IPS-NIHi7 (cell line): ENCODE results near the gene KCNJ14.
"Not testable (repeated sequence)": the region's sequence is repeated elsewhere in the genome, so short reads cannot be mapped to it uniquely, and the experiment has no call there.

ENCODE experiments used
- DNase-seq: peaks from one replicate; pipeline ENCODE4 v3.0.0; 2012; ENCODE audit warnings: mixed read lengths; ENCODE audit errors: extremely low spot score

Gene KCNJ14

DNA sequence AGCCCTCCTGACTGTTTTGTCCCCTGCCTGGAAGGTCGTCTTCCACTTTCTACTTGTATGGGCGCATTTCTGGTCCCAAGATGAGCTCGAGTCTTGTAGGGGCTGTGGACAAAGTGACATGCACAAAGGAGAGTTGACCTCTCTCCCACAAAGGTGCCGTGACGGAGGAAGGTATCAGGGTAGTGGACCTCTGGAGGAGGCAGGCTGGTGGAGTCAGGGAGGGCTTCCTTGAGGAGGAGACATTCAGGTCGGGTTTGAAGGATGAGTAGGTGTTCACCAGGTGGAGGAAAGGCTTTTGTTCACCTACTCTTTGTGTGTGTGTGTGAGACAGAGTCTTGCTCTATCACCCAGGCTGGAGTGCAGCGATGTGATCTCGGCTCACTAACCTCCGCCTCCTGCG lies 15.5 kb downstream of the KCNJ14 start:
- no peak for DNase-seq

DNA sequence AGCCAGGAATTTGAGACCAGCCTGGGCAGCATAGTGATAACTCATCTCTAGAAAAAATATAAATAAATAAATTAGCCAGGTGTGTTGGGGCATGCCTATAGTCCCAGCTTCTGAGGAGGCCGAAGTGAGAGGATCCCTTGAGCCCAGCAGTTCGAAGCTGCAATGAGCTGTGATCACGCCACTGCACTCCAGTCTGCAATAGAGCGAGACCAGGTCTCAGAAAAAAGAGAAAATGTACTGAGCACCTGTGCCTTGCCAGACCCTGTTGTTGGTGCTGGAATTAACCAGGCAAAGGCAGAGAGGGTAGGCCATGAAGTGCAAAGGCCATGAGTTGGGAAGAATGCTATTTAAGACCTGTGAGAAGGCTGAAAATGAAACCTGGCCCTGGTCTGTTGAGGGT lies 16.5 kb downstream of the KCNJ14 start:
- no peak for DNase-seq

DNA sequence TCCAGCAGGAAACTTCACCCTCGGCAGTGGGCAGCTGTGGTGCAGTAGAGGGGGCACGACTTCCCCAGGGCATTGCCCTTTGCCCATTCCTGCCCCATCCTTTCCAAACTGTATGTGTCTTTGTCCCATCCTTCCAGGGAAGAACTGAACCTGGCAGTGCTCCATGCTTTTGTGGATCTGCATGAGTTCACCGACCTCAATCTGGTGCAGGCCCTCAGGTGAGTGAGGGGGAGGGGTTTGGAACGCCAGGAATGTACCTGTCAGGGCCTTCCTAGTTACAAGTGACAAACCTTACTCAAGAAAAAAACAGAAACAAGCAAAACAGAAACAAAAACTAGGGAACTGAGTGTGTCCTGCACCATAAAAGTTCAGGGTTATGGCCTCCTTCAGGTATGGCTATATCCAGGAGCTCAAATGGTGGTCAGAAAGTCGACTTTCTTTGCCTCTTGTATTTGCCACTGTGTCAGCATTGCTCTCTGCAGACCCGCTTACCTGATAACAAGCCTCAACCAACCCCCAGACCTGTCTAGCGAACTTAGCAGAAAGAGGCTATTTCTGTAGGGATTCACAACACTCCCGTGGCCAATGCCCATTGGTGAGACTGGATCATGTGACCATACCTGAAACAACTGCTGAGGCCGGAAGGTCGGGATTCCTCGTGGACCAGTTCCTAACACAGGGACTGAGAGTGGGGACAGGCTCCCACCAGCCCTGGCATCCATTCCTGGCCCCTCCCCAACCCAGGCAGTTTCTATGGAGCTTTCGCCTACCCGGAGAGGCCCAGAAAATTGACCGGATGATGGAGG lies 18.0 kb downstream of the KCNJ14 start:
- DNase-seq, result no peak

DNA sequence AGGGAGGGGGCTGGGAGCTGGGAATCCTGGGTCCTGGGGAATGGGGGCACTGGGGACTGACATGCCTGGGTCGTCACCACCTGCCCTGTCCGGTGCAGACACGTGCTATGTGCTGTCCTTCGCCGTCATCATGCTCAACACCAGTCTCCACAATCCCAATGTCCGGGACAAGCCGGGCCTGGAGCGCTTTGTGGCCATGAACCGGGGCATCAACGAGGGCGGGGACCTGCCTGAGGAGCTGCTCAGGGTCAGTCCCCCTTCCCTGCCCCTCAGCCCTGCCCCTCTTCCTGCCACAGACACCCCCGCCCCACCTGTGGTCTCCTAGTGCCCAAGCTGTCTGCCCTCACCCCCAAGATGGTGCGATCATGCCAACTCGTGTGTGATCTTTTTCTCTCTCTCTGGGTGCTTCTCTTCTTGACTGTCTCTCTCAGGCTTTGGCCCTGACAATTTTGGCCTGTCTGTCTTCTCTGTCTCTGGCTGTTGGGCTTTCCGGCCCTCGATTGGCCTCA lies 18.8 kb downstream of the KCNJ14 start:
- DNase-seq, result no peak

DNA sequence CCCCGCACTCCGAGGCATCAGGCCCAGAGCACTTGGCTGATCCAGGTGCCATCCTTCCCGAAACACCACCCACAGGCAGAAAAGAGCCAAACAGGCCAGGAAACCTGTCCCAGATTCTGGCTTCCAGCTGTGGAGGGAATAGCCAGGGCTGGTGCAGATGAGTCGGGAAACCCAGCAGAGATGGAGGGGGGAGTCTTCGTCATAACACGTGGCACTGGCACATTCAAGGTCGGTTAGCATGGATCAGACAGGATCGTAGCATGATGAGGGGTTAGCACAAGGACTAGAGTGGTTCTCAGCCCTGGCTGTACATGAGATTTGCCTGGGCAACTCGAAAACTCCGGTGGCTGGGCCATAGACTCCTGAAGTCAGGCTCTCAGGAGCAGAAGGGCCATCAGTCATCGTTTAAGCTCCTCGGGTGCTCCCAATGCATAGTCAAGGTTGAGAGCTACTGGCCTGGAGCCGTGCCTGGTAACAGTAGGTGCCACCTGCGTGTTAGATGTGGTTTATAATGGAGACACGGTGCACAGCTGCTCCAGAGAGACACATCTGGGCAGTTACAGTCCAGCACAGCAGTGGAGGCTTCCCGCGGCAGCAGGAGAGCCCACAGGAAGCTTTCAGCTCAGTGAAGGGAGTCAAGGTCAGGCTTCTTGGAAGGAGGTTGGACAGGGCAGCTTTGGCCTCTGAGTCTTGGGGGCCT lies 20.1 kb downstream of the KCNJ14 start:
- DNase-seq, result no peak

DNA sequence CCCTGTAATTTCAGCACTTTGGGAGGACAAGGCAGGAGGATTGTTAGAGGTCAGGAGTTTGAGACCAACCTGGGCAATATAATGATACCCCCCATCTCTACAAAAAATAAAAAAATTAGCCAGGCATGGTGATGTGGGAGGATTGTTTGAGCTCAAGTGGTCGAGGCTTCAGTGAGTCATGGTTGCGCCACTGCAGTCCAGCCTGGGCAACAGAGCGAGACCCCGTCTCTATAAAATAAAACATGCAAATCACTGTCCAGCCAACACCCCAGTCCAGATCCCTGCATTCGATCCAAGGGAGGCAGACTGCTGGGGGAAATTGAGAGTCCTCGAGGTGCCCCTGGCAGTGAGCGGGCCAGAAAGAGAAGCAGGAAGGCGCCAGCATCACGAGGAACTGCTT lies 20.8 kb downstream of the KCNJ14 start:
- no peak for DNase-seq

DNA sequence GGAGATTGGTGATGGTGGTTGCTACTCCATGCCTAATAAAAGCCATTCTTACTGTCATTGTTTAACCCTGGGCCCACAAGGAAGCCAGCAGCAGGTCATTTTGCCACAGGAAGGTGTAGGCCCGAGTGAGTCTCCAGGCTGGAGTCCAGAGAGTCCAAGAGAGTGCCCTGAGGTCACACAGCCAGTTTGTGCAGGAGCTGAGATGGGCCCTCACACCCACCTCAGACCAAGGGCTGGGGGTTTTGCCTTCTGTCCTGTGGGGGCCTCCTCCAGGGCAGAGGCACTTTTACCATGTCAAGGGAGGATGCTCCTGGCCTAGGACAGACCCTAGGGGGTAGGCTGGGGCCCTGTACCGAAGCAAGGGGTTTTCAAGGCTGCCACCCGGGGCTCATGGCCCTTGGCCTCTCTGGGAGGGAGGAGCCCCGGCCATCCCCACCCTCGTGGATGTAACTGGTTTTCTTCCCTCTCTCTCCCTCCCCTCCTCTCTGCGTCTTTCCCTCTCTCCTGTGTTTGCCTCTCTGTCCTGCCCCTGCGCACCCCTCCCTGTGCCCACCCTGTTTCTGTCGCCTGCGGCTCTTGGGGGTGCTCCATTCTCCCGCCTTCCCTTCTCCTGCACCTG lies 21.8 kb downstream of the KCNJ14 start:
- no peak for DNase-seq

DNA sequence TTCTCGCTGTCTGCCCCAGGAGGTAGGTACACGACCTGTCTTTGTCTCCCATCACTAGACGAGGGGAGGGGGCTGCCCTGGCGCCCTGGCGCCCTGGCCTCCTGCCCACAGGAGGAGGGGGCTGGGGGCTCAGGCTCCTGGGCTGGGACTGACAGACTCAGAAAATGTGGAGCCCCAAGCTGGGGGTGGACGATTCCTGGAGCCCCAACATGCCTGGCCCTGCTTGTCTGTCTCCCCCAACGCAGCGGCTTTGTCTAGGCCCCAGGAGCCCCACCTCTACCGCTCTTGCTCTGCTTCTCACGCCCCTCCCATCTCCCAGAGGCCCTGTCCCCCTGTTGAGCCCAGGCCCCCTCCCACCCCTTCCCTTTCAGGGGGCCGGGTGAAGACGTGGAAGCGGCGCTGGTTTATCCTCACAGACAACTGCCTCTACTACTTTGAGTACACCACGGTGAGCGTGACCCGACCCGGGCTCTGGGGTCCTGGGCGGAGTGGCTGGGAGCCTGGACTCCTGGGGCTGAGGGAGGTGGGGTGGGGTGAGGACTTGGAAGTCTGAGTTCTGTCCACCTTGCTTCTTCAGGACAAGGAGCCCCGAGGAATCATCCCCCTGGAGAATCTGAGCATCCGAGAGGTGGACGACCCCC lies 22.4 kb downstream of the KCNJ14 start:
- no peak for DNase-seq

DNA sequence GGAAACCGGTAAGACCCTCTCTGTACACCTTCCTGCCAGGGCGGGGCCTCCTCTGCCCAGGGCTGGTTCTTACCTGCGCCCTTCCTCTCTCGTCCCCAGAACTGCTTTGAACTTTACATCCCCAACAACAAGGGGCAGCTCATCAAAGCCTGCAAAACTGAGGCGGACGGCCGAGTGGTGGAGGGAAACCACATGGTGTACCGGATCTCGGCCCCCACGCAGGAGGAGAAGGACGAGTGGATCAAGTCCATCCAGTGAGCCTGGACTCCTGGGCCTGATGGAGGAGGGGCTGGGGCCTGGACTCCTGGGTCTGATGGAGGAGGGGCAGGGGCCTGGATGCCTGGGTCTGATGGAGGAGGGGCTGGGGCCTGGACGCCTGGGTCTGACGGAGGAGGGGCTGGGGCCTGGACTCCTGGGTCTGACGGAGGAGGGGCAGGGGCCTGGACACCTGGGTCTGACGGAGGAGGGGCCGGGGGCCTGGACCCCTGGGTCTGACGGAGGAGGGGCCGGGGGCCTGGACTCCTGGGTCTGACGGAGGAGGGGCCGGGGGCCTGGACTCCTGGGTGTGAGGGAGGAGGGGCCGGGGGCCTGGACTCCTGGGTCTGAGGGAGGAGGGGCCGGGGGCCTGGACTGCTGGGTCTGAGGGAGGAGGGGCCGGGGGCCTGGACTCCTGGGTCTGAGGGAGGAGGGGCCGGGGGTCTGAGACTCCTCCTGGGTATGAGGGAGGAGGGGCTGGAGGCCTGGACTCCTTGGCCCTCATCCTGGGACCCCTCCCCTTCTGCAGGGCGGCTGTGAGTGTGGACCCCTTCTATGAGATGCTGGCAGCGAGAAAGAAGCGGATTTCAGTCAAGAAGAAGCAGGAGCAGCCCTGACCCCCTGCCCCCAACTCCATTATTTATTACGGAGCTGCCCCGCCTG lies 23.2 kb downstream of the KCNJ14 start:
- no peak for DNase-seq

DNA sequence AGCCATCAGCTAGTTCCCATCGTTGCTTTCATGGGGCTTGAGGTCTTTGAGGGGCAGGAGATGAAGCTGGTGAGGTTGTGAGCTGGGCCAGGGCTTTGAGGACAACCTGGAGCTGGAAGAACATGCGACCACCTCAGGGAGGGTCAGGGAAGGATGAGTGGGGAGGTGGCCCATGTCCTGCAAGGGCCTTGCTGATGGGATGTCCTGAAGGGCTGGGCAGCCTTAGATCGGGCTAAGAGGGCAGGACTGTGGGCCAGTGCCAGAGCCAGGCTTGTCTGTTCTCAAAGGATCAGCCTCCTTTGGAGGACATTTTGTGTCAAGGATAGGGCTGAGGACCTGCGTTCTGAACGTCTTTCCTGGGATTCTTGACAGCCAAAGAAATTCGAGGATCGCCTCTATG lies 24.3 kb downstream of the KCNJ14 start:
- no peak for DNase-seq

DNA sequence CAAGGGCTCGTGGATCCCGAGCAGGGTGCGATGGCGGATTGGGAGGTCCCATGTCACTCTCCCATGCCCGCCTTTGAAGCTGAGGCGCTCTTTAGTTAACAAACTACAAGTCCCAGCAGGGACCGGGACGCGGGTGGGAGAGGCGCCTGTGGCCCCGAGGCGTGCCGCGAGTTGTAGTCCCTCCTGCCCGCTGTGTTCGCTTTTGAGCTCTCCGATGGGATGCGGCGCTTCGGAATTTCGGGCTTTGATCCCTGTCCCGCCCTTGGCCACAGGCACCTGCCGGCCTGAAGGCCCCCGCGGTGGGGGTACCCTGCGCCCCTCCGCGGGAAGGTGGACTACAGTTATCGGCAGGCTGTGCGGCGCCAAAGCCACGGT lies 24.8 kb downstream of the KCNJ14 start:
- peak; percentile 63 for DNase-seq

DNA sequence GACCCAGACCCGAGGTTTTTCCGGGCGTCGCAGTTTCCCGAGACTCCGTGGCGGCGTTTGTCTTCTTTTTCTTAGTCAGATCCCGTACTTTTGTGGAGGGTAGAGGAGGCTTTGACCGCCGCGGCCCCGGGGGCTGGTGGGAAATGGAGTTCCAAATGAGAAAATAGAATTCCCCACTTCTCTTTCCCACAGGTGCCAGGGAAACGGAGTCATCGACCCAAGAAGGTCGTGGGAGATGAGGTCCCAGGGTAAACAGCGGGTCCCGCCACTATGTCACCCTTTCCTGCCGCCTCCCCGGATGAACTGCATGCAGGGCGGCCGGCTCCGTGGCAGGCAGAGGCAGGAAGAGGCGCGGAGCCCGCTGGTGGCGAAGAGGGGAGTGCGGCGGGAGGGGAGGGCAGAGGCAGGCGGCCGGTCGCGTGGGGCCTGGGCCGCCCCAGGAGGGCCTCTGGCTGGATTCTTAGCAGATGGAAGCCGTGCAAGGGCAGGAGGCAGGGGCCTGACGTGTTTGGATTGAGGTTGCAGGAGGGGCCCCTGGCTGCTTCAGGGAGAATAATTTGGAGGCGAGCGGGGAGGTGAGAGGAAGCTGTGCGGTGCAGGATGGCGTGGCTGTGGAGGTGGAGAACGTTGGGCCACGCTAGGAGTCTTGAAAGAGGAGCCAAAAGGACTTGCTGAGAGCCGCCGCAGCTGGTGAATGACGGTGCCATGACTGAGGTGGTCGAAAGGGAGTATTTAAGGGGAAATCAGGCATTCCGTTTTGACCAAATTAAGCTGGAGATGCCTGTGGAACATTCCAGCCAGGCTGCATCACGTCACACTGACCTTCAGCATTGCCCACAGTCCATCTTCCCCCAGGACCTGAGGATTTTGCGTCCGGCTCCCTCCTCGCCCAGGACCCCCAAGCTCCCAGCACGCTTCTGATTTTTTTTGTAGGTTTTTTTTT lies 25.5 kb downstream of the KCNJ14 start:
- DNase-seq, result no peak

DNA sequence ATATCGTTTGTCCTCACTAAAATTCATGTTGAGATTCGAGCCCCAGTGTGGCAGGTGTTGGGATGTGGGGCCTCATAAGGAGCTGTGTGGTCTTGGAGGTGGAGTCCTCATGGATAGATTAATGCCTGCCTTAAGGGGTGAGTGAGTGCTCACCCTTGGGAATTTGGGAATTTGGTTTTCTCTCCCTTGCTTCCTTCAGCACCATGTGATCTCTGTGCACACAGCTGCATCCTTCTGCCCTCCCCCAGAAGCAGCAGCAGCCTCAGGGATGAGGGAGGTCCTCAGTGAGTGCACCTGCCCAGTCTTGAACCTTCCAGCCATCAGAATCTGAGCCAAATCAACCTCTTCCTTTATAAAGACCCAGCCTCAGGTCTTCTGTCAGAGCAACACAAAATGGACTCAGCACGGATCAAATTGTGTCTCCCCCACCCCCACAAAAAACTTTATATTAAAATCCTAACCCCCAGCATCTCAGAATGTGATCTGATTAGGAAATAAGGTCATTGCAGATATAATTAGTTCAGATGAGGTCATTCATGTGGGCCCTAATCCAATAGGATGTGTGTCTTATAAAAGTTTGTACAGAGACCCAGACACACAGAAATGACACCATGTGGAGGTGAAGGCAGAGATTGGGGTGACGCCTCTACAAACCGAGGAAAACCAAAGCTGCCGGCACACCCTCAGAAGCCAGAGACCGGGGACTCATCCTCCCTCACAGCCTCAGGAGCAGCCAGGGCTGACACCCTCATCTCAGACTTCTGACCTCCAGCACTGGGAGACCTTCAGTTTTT lies 26.7 kb downstream of the KCNJ14 start:
- DNase-seq, result no peak

DNA sequence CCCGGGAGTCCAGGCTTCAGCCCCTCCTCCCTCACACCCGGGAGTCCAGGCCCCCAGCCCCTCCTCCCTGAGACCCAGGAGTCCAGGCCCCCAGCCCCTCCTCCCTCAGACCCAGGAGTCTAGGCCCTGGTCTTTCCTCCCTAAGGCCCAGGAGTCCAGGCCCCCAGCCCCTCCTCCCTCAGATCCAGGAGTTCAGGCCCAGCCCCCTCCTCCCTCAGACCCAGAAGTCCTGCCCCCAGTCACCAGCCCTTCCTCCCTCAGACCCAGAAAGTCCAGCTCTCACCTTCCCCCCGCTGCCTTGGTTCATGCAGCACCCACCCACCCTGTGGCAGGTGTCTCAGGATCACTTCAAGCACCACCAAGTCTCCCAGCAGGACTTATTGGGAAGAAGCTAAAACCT lies 27.9 kb downstream of the KCNJ14 start:
- no peak for DNase-seq

DNA sequence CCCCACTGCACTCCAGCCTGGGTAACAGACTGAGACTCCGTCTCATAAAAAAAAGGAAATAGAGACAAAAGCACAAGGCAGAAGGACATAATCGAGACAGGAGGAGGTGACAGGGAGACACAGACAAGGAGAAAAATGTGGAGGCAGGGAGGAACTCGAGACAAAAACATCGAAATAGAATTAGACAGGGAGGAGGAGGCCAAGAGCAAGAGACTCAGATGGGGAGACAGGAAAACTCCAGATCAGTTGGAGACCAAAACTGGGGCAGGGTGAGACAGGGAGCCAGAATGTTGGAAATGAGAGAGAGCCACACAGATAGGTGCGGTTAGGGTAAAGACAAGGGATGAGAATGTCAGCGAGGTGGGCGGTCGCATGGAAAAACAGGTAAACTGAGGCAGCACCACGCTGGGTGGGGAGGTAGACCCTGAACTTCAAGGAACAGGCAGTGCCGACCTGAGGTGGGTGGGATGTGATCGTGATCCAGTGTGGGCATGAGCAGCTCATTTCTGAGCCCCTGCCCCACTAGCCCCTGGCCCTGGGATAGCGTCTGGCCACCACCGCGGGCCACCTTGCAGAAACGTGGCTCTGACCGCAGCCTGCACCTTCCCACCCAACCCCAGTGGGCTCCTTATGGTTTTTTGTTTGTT lies 29.0 kb downstream of the KCNJ14 start:
- no peak for DNase-seq

DNA sequence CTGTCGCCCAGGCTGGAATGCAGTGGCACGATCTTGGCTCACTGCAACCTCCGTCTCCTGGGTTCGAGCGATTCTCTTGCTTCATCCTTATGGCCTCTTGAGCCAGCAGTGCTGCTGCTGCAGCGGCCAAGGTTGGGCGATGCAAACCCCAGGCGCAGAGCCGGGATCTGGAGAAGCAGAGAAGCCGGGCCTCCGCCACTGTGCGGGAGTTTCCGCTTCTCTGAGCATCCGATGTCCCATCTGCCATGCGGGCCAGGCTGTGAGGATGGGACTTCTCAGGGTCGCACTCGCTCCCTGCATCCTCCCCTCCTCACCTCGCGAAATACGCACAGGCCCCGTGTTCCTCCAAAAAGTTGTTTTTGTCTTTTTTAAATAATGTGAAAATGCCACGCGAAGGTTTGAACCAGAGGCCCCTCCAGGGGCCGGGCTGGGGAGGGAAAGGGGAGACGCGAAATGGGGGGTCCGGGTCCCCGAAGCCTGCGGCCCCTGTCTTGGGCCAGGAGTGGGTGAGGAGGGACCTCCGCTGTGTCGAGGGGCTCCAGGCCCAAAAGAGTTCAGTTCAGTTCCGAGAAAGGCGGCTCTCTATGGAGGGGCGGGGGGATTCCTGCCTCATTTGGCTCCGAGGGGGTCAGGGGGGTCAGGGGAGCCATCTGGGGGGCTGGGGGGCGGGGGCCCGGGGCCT lies 29.7 kb downstream of the KCNJ14 start:
- DNase-seq, result no peak

DNA sequence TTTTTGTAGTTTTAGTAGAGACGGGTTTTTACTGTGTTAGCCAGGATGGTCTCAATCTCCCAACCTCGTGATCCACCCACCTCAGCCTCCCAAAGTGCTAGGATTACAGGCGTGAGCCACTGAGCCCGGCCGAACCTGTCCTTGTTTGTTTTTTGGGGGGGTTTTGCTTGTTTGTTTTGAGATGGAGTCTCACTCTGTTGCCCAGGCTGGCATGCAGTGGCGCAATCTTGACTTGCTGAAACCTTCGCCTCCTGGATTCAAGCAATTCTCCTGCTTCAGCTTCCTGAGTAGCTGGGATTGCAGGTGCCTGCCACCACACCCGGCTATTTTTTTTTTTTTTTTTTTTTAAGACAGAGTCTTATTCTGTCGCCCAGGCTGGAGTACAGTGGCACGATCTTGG lies 31.3 kb downstream of the KCNJ14 start:
- DNase-seq, result not testable (repeated sequence)

DNA sequence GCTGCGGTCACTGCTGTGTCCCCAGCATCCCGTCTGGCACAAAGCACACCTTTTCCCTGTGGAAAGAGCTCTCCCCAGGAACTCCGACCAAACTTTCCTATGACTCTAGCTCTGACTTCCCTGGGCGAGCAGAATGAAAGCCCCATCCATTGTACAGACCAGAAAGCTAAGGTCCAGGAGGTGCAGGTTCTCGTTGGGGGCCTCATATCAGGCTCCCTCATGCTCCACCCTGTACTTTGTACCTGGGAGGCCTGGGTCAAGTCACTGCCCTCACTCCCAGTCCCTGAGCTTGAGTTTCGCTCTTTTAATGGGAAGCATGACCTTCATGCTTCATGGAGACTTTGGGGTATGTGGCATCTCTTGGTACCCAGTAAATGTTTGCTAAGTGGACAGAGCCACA lies 32.2 kb downstream of the KCNJ14 start:
- no peak for DNase-seq
